Superior temporal gyrus (tissue), 1 donor: ENCODE data around the gene KCNAB1.

Source experiments
- DNase-seq: peaks from one replicate; pipeline ENCODE4 v3.0.0-alpha.2; 2016; ENCODE audit errors: extremely low spot score

The KCNAB1 gene

DNA sequence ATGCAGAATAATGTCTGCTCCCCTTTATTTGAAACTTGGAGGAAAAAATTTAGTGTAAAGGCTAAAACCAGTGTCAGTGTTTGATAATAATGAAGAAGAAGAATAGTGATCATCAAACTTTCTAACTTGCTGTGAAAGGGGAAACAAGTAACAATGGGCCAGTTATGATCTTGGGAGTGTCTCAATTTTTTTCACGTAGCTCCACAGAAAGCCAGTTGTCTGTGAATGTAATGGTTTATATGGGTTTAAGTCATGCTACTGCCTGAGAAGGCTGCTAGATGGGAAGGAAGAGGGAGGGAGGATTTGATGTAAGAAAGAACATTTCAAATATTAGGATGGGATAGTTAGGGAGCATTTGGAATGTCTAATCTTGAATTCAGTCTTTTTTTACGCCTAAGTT is 455.7 kb downstream of the KCNAB1 start:
- no peak for DNase-seq

DNA sequence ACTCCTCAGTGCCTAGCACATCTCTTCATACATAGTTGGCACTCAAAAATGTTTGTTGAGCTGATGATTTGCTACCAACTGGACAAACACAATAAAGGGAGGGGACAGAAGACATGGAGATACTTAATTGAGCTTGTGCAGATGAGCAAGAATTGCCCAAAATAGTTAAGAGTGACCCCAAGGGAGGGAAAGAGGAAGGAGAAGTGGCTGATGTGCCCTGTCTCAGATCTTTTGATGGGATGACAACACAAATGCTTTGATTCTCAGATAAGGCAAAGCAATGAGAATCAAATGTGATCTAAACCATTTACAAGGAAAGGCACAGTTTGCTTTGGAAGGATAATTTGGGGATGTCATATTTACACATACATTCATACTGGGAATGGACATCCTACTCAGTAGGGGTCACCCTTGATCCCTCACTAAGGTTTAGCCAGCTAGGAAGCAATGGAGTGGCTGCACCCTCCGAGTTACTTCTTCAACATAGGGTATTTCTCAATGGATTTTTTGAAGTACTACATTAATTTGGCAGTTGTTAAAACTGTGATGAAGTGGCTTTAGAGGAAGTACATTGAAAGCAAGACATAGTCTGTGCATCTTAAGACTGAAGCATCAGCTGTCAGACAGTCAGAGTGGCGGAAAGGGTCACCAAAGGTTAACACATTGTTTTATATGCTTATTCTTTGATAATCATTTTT is 456.4 kb downstream of the KCNAB1 start:
- no peak for DNase-seq

- DNase-seq = no peak
Observed at GRCh38 chr3:156577736-156578135, 457.4 kb downstream of the KCNAB1 start.

- no peak for DNase-seq
Observed at GRCh38 chr3:156579427-156579851, 459.1 kb downstream of the KCNAB1 start.

DNA sequence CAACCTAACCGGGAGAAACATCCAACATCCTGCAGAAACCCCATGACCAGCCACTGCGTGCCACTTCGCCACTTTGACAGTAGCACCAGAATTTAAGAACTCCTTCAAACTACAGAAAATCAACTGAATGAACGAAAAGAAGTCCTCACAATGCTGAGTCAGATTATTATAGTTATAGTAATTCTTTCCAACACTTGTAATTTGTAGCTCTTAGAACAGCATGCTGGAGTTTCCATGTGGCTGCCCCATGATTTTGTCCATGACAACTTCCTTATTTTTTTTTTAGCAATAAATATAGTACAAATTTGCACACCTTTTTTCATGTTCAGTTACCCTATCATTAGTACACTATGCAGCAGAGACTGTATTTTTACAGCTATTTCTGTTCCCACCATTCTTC is 460.7 kb downstream of the KCNAB1 start:
- DNase-seq = no peak

- DNase-seq = no peak
Observed at GRCh38 chr3:156581954-156582353, 461.6 kb downstream of the KCNAB1 start.

DNA sequence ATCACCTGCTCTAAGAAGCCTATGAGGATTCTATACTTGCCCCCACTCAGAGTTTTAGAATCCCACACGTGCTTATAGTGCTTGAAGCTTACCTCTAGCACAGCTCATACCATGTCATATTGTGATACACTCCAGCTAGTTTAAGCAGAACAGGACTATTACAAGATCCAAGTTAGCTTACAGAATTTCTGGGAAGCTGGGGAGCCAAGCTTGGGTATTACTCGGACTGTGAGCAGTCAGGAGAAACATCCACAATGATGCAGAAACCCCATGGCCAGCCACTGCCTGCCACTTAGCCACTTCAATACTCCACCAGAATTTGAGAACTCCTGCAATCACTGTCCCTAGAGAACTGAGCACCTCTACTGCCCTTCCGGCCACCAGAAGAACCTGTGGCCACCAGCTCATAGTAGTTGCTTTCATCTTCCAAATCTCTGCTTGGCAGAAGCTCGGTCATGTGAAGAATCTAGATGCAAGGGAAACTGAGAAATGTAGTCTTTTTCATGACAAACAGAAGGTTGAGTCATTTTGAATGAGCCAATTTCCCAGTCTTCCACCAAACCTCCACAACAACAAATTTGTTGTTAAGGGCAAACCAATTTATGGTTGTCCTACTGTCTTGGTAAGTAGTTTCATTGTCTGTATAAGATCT is 462.3 kb downstream of the KCNAB1 start:
- DNase-seq = no peak

GRCh38 chr3:156583469-156583868 is 463.1 kb downstream of the KCNAB1 start:
- no peak for DNase-seq

DNA sequence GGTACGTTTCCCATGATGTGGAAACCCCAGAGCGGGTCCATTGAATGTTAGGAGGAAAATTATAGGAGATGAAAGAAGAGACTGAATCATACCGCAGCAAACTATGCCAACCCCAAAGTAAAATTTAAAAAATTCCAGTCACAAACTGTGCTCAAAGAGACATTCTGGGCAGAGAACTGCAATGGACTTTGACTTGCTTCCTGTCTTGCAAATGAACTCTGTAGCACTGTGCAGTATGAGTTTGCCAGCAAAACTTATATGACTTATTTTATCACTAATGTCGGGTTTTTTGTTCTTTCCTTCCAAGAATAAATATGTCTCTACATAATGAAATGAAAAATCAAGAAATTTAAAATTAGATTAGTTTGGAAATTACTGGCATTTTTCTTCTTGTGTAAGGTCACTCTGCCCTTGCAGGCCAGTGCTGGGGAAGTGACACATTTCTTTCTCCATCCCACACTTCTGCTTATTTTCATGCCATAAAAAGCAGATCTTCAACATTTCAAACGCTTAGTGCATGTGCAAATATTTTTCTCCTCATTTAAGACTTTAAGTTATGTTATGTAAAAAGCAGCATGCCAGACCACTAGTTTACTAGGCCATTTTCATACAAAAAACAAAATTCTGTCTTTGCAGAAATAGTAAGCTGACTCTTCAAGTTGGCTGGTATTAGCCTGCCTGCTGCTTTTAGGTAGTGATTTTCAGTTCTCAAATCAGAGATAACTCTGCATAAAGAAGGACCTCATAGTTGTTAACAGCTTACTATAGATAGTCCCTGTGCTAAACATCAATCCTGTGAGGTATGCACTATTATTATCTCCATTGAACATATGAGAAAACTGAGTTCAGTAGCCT is 466.8 kb downstream of the KCNAB1 start:
- peak; percentile 39 for DNase-seq

DNA sequence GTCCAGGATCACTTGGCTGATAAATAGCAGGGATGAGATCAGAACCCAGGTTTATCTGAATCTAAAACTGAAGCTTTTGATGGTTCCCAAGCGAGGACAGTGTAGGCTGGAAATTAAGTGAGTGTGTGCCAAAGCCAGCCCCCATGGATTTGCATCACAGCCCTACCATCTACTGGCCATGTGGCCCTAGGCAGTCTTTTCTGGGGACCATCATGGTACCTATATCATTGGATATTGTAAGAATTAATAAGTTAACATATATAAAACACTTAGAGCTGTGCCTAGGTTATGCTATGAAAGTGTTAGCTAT is 467.3 kb downstream of the KCNAB1 start:
- no peak for DNase-seq
